Measurements from ENCODE around the gene ARHGAP24. TPM values are rescaled to one million over a fixed set of nuclear protein-coding genes. Genes with fewer than 3 reads are reported as not detected.

ARHGAP24 gene
- total and polyA plus RNA-seq, 2 experiments from 2014 or later: 0.21 to 0.36 TPM

- DNase-seq (ENCODE audit: low spot score): no peak
- no peak overlapping the region for H3K4me3 ChIP-seq
- H3K27me3 ChIP-seq (ENCODE audit: insufficient read depth): no peaks in the 10 kb centered on the region
- H3K36me3 ChIP-seq (ENCODE audit: insufficient read depth): no peaks in the 10 kb centered on the region
- no peak overlapping the region for H3K27ac Mint-ChIP-seq
- ATAC-seq: no peak
- H4K20me1 ChIP-seq (replicated peaks; ENCODE audit: insufficient read depth): no peaks in the 10 kb centered on the region
- H3K4me1 ChIP-seq (ENCODE audit: insufficient read depth): no peaks in the 10 kb centered on the region
- H3K27me3 Mint-ChIP-seq (ENCODE audit: insufficient read depth, low read depth, poor library complexity): peaks cover 3% of the 10 kb centered on the region
- H2AFZ ChIP-seq: no peak overlapping the region; the same call in 1 of the 2 replicates
- H3K27ac ChIP-seq (ENCODE audit: low read depth): no peak overlapping the region
- no peaks in the 10 kb centered on the region for H3K79me2 ChIP-seq (replicated peaks; ENCODE audit: insufficient read depth)
- H3K9me2 ChIP-seq (ENCODE audit: insufficient read depth): no peaks in the 10 kb centered on the region
- no peak for TF ChIP-seq CREB1 (CRISPR knock-in tag; IDR thresholded peaks at IDR 0.05; ENCODE audit: low read depth)
- H3F3A ChIP-seq (replicated peaks; ENCODE audit: low read depth): no peaks in the 10 kb centered on the region
- peaks cover 2% of the 10 kb centered on the region; the same call in 1 of the 3 replicates for H3K4me1 Mint-ChIP-seq
- no peak overlapping the region for H3K4me3 Mint-ChIP-seq
- H3K9me3 Mint-ChIP-seq: no peaks in the 10 kb centered on the region; the same call in 2 of the 3 replicates
- H3K4me2 ChIP-seq: no peak overlapping the region
- H3K36me3 Mint-ChIP-seq (ENCODE audit: low read depth): no peaks in the 10 kb centered on the region
Measured at GRCh38 chr4:85512446-85513205, 37.7 kb downstream of the ARHGAP24 start.

- Mint-ChIP-seq H3K4me3 (no peak overlapping the region), H3K27ac (no peak overlapping the region), H3K36me3 (ENCODE audit: low read depth) (no peaks in the 10 kb centered on the region), H3K9me3 (no peaks in the 10 kb centered on the region; the same call in 2 of the 3 replicates), H3K4me1 (no peaks in the 10 kb centered on the region), H3K27me3 (ENCODE audit: insufficient read depth, low read depth, poor library complexity) (peaks cover 3% of the 10 kb centered on the region)
- H3K27ac ChIP-seq (ENCODE audit: low read depth): no peak overlapping the region
- H3K4me2 ChIP-seq: no peak overlapping the region
- ATAC-seq: no peak
- H3K9me2 ChIP-seq (ENCODE audit: insufficient read depth): no peaks in the 10 kb centered on the region
- H3K36me3 ChIP-seq (ENCODE audit: insufficient read depth): no peaks in the 10 kb centered on the region
- H3K4me3 ChIP-seq: no peak overlapping the region
- TF ChIP-seq NANOG (IDR thresholded peaks at IDR 0.05; ENCODE audit: borderline replicate concordance) (no peak), POLR2AphosphoS5 (IDR thresholded peaks at IDR 0.05; ENCODE audit: low read depth) (no peak), ZNF462 (CRISPR knock-in tag; IDR thresholded peaks at IDR 0.05) (no peak), ZNF114 (CRISPR knock-in tag; IDR thresholded peaks at IDR 0.05) (no peak), EZH2 (IDR thresholded peaks at IDR 0.05; ENCODE audit: low read depth, unreplicated experiment) (no peak), CREB1 (CRISPR knock-in tag; IDR thresholded peaks at IDR 0.05; ENCODE audit: low read depth) (no peak), ETS1 (IDR thresholded peaks at IDR 0.05) (no peak)
- H3K4me1 ChIP-seq (ENCODE audit: insufficient read depth): no peaks in the 10 kb centered on the region
- H4K20me1 ChIP-seq (replicated peaks; ENCODE audit: insufficient read depth): no peaks in the 10 kb centered on the region
- H3K79me2 ChIP-seq (replicated peaks; ENCODE audit: insufficient read depth): no peaks in the 10 kb centered on the region
- H3F3A ChIP-seq (replicated peaks; ENCODE audit: low read depth): no peaks in the 10 kb centered on the region
- no peaks in the 10 kb centered on the region for H3K27me3 ChIP-seq (ENCODE audit: insufficient read depth)
- no peak overlapping the region for H2AFZ ChIP-seq
- no peak for DNase-seq (ENCODE audit: low spot score)
Measured at GRCh38 chr4:85514117-85514516, 39.2 kb downstream of the ARHGAP24 start.
